Liver (tissue), 9 donors: ENCODE data around the gene KCNJ10. TPM values are rescaled to one million over a fixed set of nuclear protein-coding genes. Genes with fewer than 3 reads are reported as not detected.

Source experiments
- DNase-seq: peaks from one replicate; pipeline ENCODE4 v3.0.0-alpha.2; 2017; ENCODE audit warnings: low spot score
- H3K27ac ChIP-seq, 2 donors: one replicate each; pipeline ENCODE4 v1.7.0; 2013; ENCODE audit warnings: inconsistent platforms in 2 of 2, low read length in 2 of 2, control low read depth in 1 of 2, low read depth in 1 of 2, mild to moderate bottlenecking in 1 of 2
- H3K27me3 ChIP-seq, 4 donors: one replicate each; pipeline versions ENCODE4 v1.6.1 to v1.7.0; 2013; ENCODE audit warnings: low read length in 3 of 4, inconsistent platforms in 1 of 4, mild to moderate bottlenecking in 1 of 4, moderate library complexity in 1 of 4; ENCODE audit not compliant: control insufficient read depth in 4 of 4, insufficient read depth in 4 of 4
- H3K36me3 ChIP-seq, 4 donors: one replicate each; pipeline versions ENCODE4 v1.6.1 to v1.7.0; 2013; ENCODE audit warnings: low read length in 3 of 4, mild to moderate bottlenecking in 3 of 4, low read depth in 1 of 4, moderate library complexity in 1 of 4; ENCODE audit not compliant: control insufficient read depth in 4 of 4, insufficient read depth in 3 of 4
- H3K4me1 ChIP-seq, 4 donors: one replicate each; pipeline versions ENCODE4 v1.6.1 to v1.7.0; 2013; ENCODE audit warnings: low read length in 3 of 4, mild to moderate bottlenecking in 3 of 4, moderate library complexity in 1 of 4; ENCODE audit not compliant: control insufficient read depth in 4 of 4, insufficient read depth in 4 of 4
- H3K4me3 ChIP-seq, 3 donors: one replicate each; pipeline versions ENCODE4 v1.6.1 to v1.7.0; 2013; ENCODE audit warnings: low read length in 3 of 3, control low read depth in 1 of 3, low read depth in 1 of 3, mild to moderate bottlenecking in 1 of 3
- H3K9ac ChIP-seq, 2 donors: one replicate each; pipeline ENCODE4 v1.7.0; 2013; ENCODE audit warnings: low read length in 2 of 2, mild to moderate bottlenecking in 2 of 2, moderate library complexity in 2 of 2, control low read depth in 1 of 2, low read depth in 1 of 2
- H3K9me3 ChIP-seq, 4 donors: one replicate each; pipeline versions ENCODE4 v1.6.1 to v1.7.0; 2013; ENCODE audit warnings: low read length in 3 of 4; ENCODE audit not compliant: control insufficient read depth in 4 of 4
- ATF3 ChIP-seq: IDR thresholded peaks from 2 replicates; pipeline ENCODE4 v1.6.1; 2016; ENCODE audit warnings: antibody characterized with exemption
- CTCF ChIP-seq: fragments of 150-350 bp; IDR thresholded peaks from 2 replicates; pipeline ENCODE4 v1.5.1; 2017; ENCODE audit warnings: improper control_type of control experiment, low read depth, low read length; ENCODE audit not compliant: missing input control
- EGR1 ChIP-seq, 2 donors: IDR thresholded peaks; 2 replicates each; pipeline ENCODE4 v1.6.1; 2016 to 2018; ENCODE audit warnings: antibody characterized with exemption in 2 of 2, low read depth in 2 of 2
- FOXA1 ChIP-seq: IDR thresholded peaks from 2 replicates; pipeline ENCODE4 v1.6.1; 2016; ENCODE audit warnings: antibody characterized with exemption
- FOXA2 ChIP-seq: IDR thresholded peaks from 2 replicates; pipeline ENCODE4 v1.6.1; 2016; ENCODE audit warnings: antibody characterized with exemption
- GABPA ChIP-seq, 2 donors: IDR thresholded peaks in 1 of 2; conservative IDR thresholded peaks in 1 of 2; 2 replicates each; pipeline ENCODE4 v1.6.1; 2016; ENCODE audit warnings: antibody characterized with exemption in 2 of 2, mild to moderate bottlenecking in 1 of 2, moderate library complexity in 1 of 2
- HNF4A ChIP-seq, 2 donors: conservative IDR thresholded peaks; 2 replicates each; pipeline ENCODE4 v1.6.1; 2016; ENCODE audit warnings: antibody characterized with exemption in 2 of 2, mild to moderate bottlenecking in 2 of 2
- JUND ChIP-seq, 2 donors: IDR thresholded peaks; 2 replicates each; pipeline ENCODE4 v1.6.1; 2016; ENCODE audit warnings: antibody characterized with exemption in 2 of 2
- RAD21 ChIP-seq, 2 donors: IDR thresholded peaks; 2 replicates each; pipeline ENCODE4 v1.6.1; 2016; ENCODE audit warnings: antibody characterized with exemption in 2 of 2, mild to moderate bottlenecking in 2 of 2
- SP1 ChIP-seq: IDR thresholded peaks from 2 replicates; pipeline ENCODE4 v1.6.1; 2018; ENCODE audit warnings: antibody characterized with exemption, mild to moderate bottlenecking
- YY1 ChIP-seq: IDR thresholded peaks from 2 replicates; pipeline ENCODE4 v1.6.1; 2016; ENCODE audit warnings: antibody characterized with exemption, mild to moderate bottlenecking
- ZBTB33 ChIP-seq: IDR thresholded peaks from 2 replicates; pipeline ENCODE4 v1.6.1; 2016; ENCODE audit warnings: antibody characterized with exemption
- WGBS: extraction: QIAGEN DNeasy Blood & Tissue Kit; methylation state at CpG from one replicate; pipeline ENCODE4 v1.1.7; 2013; 5-methylcytosine and 5-hydroxymethylcytosine counted together
- polyA plus RNA-seq, 2 donors: library from polyadenylated mRNA; stranded (reverse) in 1 of 2; unstranded in 1 of 2; fragments of 200-250 nt in 1 of 2; fragments of >200 nt in 1 of 2; fragmentation: Nextera tagmentation in 1 of 2; extraction: Ambion mirVana in 1 of 2; gene quantifications; one replicate each; pipeline versions ENCODE4 v1.2.1 to v1.2.3, GENCODE V29; 2013 to 2015
- total RNA-seq, 2 donors: library from RNA; depleted of rRNA; stranded (reverse); fragments of >200 nt; gene quantifications; one replicate each; pipeline ENCODE4 v1.2.3, GENCODE V29; 2014
- TF ChIP-seq, protein P1 (sequence below): IDR thresholded peaks from 2 replicates; pipeline ENCODE4 v1.6.1; 2016; ENCODE audit warnings: antibody characterized with exemption, mild to moderate bottlenecking
- donor health status: healthy.
- donor health status: healthy.
- donor health status: healthy.
- donor health status: healthy.
- donor health status: healthy.

Gene KCNJ10
- total and polyA plus RNA-seq, 4 donors, result 0.48 to 1.6 (median 0.52) TPM

GRCh38 chr1:160084771-160085321 lies 14.9 kb upstream of the KCNJ10 start:
- TF ChIP-seq FOXA1 (no peak), GABPA (IDR thresholded peaks at IDR 0.05 in 1 of 2, conservative IDR thresholded peaks at IDR 0.05 in 1 of 2) (no peak), FOXA2 (no peak), ATF3 (no peak), EGR1 (IDR thresholded peaks at IDR 0.05; ENCODE audit: low read depth in 2 of 2) (no peak), ZBTB33 (no peak), RAD21 (IDR thresholded peaks at IDR 0.05) (no peak), CTCF (no peak), JUND (IDR thresholded peaks at IDR 0.05) (no peak), YY1 (no peak), SP1 (no peak)
- TF ChIP-seq, protein P1, sequence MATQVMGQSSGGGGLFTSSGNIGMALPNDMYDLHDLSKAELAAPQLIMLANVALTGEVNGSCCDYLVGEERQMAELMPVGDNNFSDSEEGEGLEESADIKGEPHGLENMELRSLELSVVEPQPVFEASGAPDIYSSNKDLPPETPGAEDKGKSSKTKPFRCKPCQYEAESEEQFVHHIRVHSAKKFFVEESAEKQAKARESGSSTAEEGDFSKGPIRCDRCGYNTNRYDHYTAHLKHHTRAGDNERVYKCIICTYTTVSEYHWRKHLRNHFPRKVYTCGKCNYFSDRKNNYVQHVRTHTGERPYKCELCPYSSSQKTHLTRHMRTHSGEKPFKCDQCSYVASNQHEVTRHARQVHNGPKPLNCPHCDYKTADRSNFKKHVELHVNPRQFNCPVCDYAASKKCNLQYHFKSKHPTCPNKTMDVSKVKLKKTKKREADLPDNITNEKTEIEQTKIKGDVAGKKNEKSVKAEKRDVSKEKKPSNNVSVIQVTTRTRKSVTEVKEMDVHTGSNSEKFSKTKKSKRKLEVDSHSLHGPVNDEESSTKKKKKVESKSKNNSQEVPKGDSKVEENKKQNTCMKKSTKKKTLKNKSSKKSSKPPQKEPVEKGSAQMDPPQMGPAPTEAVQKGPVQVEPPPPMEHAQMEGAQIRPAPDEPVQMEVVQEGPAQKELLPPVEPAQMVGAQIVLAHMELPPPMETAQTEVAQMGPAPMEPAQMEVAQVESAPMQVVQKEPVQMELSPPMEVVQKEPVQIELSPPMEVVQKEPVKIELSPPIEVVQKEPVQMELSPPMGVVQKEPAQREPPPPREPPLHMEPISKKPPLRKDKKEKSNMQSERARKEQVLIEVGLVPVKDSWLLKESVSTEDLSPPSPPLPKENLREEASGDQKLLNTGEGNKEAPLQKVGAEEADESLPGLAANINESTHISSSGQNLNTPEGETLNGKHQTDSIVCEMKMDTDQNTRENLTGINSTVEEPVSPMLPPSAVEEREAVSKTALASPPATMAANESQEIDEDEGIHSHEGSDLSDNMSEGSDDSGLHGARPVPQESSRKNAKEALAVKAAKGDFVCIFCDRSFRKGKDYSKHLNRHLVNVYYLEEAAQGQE, result no peak
- no peak for DNase-seq
- Histone ChIP-seq H3K36me3 (peaks cover 0 to 8% (median 3%) of the 10 kb centered on the region in 4 donors), H3K4me1 (peaks cover 0 to 9% (median 5%) of the 10 kb centered on the region in 4 donors), H3K4me3 (no peak overlapping the region), H3K27me3 (peaks cover 0 to 8% (median 3%) of the 10 kb centered on the region in 4 donors), H3K9ac (no peak overlapping the region), H3K9me3 (no peaks in the 10 kb centered on the region), H3K27ac (no peak overlapping the region)
- 79% methylated on average over 30 of the region's 30 CpGs for WGBS

- peaks cover 0 to 6% (median 3%) of the 10 kb centered on the region in 4 donors for H3K36me3 ChIP-seq
- peaks cover 0 to 8% (median 3%) of the 10 kb centered on the region in 4 donors for H3K27me3 ChIP-seq
- H3K4me3 ChIP-seq, result peak overlapping the region in 1 of 3 donors; percentile 38
- no peak overlapping the region for H3K9ac ChIP-seq
- H3K4me1 ChIP-seq, result peaks cover 0 to 9% (median 5%) of the 10 kb centered on the region in 4 donors
- H3K9me3 ChIP-seq, result no peaks in the 10 kb centered on the region
- TF ChIP-seq RAD21 (IDR thresholded peaks at IDR 0.05) (peak; percentile 49 to 79), CTCF (peak; percentile 59), HNF4A (conservative IDR thresholded peaks at IDR 0.05) (no peak)
- DNase-seq, result peak; percentile 68
- 19% methylated on average over 96 of the region's 96 CpGs for WGBS
- H3K27ac ChIP-seq, result no peak overlapping the region
Observed at GRCh38 chr1:160083968-160084770, 14.2 kb upstream of the KCNJ10 start.
